ENCODE results near the gene NINL.

- TF ChIP-seq REST (IDR thresholded peaks at IDR 0.05; ENCODE audit: insufficient read depth in 1 of 2, low read depth in 2 of 2, low read length in 2 of 2): no peak
- no peak for TF ChIP-seq POLR2AphosphoS5 (IDR thresholded peaks at IDR 0.05; ENCODE audit: low read depth, low read length)
- no peak for TF ChIP-seq SIN3A (IDR thresholded peaks at IDR 0.05; ENCODE audit: borderline replicate concordance, insufficient read depth, low read length)
- TF ChIP-seq TAF1 (IDR thresholded peaks at IDR 0.05; ENCODE audit: borderline replicate concordance, insufficient read depth, low read length): no peak
Observed at GRCh38 chr20:25549843-25550477, 35.4 kb downstream of the NINL start.
